Astrocyte (in vitro differentiated cells and primary cell): ENCODE results near the gene CGA. TPM values are rescaled to one million over a fixed set of nuclear protein-coding genes. Genes with fewer than 3 reads are reported as not detected.

Experiments used
- DNase-seq: peaks from one replicate; pipeline ENCODE4 v3.0.0-alpha.2; 2010; ENCODE audit warnings: low read depth
- FAIRE-seq: peaks from 2 replicates; lab custom pipeline; 2011; peaks lifted over from hg19 to GRCh38; lab: Jason Lieb, UNC
- H2AFZ ChIP-seq: 2 replicates; pipeline ENCODE4 v1.6.0; 2012; ENCODE audit warnings: low read depth, low read length, inconsistent platforms
- H3K27ac ChIP-seq: 2 replicates; pipeline ENCODE4 v1.5.1; 2011; ENCODE audit warnings: low read depth, low read length, inconsistent platforms
- H3K27me3 ChIP-seq: 2 replicates; pipeline ENCODE4 v1.6.0; 2011; ENCODE audit warnings: low read length, inconsistent platforms; ENCODE audit not compliant: insufficient read depth
- H3K36me3 ChIP-seq: 2 replicates; pipeline ENCODE4 v1.5.1; 2011; ENCODE audit warnings: low read length, inconsistent platforms; ENCODE audit not compliant: insufficient read depth
- H3K4me1 ChIP-seq: 2 replicates; pipeline ENCODE4 v1.5.1; 2011; ENCODE audit warnings: low read length, inconsistent platforms; ENCODE audit not compliant: insufficient read depth
- H3K4me2 ChIP-seq: 2 replicates; pipeline ENCODE4 v1.6.0; 2012; ENCODE audit warnings: low read length, inconsistent platforms
- H3K4me3 ChIP-seq: 2 replicates; pipeline ENCODE4 v1.5.1; 2011; ENCODE audit warnings: low read depth, mild to moderate bottlenecking, low read length, inconsistent platforms; ENCODE audit not compliant: insufficient read depth
- H3K79me2 ChIP-seq: 2 replicates; pipeline ENCODE4 v1.6.0; 2012; ENCODE audit warnings: mild to moderate bottlenecking, low read length, inconsistent platforms; ENCODE audit not compliant: insufficient read depth
- H3K9ac ChIP-seq: 2 replicates; pipeline ENCODE4 v1.6.0; 2012; ENCODE audit warnings: mild to moderate bottlenecking, low read length, inconsistent platforms
- H3K9me3 ChIP-seq: 2 replicates; pipeline ENCODE4 v1.5.1; 2012; ENCODE audit warnings: low read depth, mild to moderate bottlenecking, low read length, inconsistent platforms; ENCODE audit not compliant: insufficient read depth
- H4K20me1 ChIP-seq: 2 replicates; pipeline ENCODE4 v1.6.0; 2012; ENCODE audit warnings: low read length, inconsistent platforms; ENCODE audit not compliant: insufficient read depth
- H3K27ac Mint-ChIP-seq: one replicate; pipeline ENCODE4 v1.8.0; 2021; ENCODE audit warnings: mild to moderate bottlenecking, mixed read lengths; ENCODE audit not compliant: unreplicated experiment
- H3K27me3 Mint-ChIP-seq: one replicate; pipeline ENCODE4 v1.8.0; 2021; ENCODE audit warnings: low read depth, mixed read lengths; ENCODE audit not compliant: unreplicated experiment
- H3K36me3 Mint-ChIP-seq: one replicate; pipeline ENCODE4 v1.8.0; 2021; ENCODE audit warnings: low read depth, mixed read lengths; ENCODE audit not compliant: unreplicated experiment
- H3K4me1 Mint-ChIP-seq: one replicate; pipeline ENCODE4 v1.8.0; 2021; ENCODE audit warnings: low read depth, mixed read lengths; ENCODE audit not compliant: unreplicated experiment
- H3K4me3 Mint-ChIP-seq: one replicate; pipeline ENCODE4 v1.8.0; 2021; ENCODE audit warnings: mild to moderate bottlenecking, moderate library complexity, mixed read lengths; ENCODE audit not compliant: unreplicated experiment
- H3K9me3 Mint-ChIP-seq: one replicate; pipeline ENCODE4 v1.8.0; 2021; ENCODE audit warnings: mild to moderate bottlenecking, mixed read lengths; ENCODE audit not compliant: unreplicated experiment
- EZH2 ChIP-seq: IDR thresholded peaks from 2 replicates; pipeline ENCODE4 v1.6.1; 2012; ENCODE audit warnings: mild to moderate bottlenecking, low read length, inconsistent platforms; ENCODE audit not compliant: insufficient read depth
- total RNA-seq: library from RNA; stranded (reverse); gene quantifications from 2 replicates; pipeline ENCODE4 v1.2.1, GENCODE V29; 2021
- TF ChIP-seq, protein P1 (sequence below): IDR thresholded peaks from 2 replicates; pipeline ENCODE4 v1.5.1; 2011; ENCODE audit warnings: low read depth, mild to moderate bottlenecking, inconsistent platforms, low read length, moderate library complexity; ENCODE audit not compliant: insufficient read depth

The CGA gene
- total RNA-seq, 1 donor from 2014 or later = 2.0 TPM

DNA sequence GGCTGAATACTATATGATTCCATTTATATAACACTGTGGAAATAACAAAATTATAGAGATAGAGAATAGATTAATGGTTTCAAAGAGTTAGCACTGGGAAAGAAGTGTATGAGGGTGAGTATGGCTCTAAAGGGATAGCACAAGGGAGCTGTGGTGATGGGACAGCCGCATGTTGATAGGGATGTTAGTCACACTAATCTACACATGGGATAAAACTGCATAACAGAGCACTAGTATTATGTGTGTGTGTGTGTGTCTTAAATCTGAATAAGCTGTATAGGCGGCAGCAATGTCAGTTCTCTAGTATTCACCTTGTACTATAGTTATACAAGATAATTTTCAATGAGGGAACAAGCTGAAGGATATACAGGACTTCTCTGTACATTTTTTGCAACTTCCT lies 5.8 kb downstream of the CGA start:
- Histone ChIP-seq H3K9ac (no peak overlapping the region), H3K27me3 (no peaks in the 10 kb centered on the region), H3K79me2 (no peaks in the 10 kb centered on the region), H3K36me3 (no peaks in the 10 kb centered on the region), H2AFZ (no peak overlapping the region), H4K20me1 (no peaks in the 10 kb centered on the region), H3K4me2 (no peak overlapping the region), H3K27ac (no peak overlapping the region), H3K4me1 (peaks cover 10% of the 10 kb centered on the region), H3K9me3 (no peaks in the 10 kb centered on the region), H3K4me3 (no peak overlapping the region)
- no peak for FAIRE-seq
- no peaks in the 10 kb centered on the region for H3K36me3 Mint-ChIP-seq
- DNase-seq = no peak
- no peak overlapping the region for H3K4me3 Mint-ChIP-seq
- no peaks in the 10 kb centered on the region for H3K9me3 Mint-ChIP-seq
- TF ChIP-seq, protein P1, sequence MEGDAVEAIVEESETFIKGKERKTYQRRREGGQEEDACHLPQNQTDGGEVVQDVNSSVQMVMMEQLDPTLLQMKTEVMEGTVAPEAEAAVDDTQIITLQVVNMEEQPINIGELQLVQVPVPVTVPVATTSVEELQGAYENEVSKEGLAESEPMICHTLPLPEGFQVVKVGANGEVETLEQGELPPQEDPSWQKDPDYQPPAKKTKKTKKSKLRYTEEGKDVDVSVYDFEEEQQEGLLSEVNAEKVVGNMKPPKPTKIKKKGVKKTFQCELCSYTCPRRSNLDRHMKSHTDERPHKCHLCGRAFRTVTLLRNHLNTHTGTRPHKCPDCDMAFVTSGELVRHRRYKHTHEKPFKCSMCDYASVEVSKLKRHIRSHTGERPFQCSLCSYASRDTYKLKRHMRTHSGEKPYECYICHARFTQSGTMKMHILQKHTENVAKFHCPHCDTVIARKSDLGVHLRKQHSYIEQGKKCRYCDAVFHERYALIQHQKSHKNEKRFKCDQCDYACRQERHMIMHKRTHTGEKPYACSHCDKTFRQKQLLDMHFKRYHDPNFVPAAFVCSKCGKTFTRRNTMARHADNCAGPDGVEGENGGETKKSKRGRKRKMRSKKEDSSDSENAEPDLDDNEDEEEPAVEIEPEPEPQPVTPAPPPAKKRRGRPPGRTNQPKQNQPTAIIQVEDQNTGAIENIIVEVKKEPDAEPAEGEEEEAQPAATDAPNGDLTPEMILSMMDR = no peak
- no peak for TF ChIP-seq EZH2
- no peak overlapping the region for H3K27ac Mint-ChIP-seq
- no peaks in the 10 kb centered on the region for H3K27me3 Mint-ChIP-seq
- H3K4me1 Mint-ChIP-seq = peaks cover 13% of the 10 kb centered on the region

DNA sequence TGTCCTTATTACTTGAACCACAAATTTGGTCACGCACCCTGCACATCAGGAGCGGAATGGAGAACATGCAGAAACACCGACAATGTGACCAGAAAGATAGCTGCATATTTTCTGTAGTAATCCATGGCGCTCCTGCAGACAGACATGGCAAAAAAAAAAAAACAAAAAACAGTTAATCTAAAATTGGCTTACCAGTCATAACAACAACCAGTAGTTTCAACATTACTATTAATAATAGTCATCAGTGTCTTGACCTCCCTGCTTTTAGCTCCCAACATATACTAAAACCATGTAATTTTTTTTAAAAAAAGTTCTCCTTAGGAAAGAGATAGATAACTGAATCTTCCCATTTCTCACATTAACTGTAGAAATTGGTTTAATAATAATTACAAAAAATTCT lies 6.8 kb downstream of the CGA start:
- H3K9ac ChIP-seq = no peak overlapping the region
- no peaks in the 10 kb centered on the region for H3K79me2 ChIP-seq
- peaks cover under 1% of the 10 kb centered on the region for H3K27me3 ChIP-seq
- no peaks in the 10 kb centered on the region for H3K36me3 ChIP-seq
- H3K4me3 ChIP-seq = no peak overlapping the region
- DNase-seq (no peak), FAIRE-seq (no peak)
- Mint-ChIP-seq H3K27me3 (no peaks in the 10 kb centered on the region), H3K4me1 (peaks cover 5% of the 10 kb centered on the region), H3K9me3 (no peaks in the 10 kb centered on the region), H3K4me3 (no peak overlapping the region), H3K36me3 (no peaks in the 10 kb centered on the region), H3K27ac (no peak overlapping the region)
- H3K4me2 ChIP-seq = no peak overlapping the region
- no peak overlapping the region for H2AFZ ChIP-seq
- TF ChIP-seq, protein P1 = no peak
- TF ChIP-seq EZH2 = no peak
- H3K27ac ChIP-seq = no peak overlapping the region
- no peaks in the 10 kb centered on the region for H3K9me3 ChIP-seq
- H3K4me1 ChIP-seq = no peaks in the 10 kb centered on the region
- no peaks in the 10 kb centered on the region for H4K20me1 ChIP-seq

DNA sequence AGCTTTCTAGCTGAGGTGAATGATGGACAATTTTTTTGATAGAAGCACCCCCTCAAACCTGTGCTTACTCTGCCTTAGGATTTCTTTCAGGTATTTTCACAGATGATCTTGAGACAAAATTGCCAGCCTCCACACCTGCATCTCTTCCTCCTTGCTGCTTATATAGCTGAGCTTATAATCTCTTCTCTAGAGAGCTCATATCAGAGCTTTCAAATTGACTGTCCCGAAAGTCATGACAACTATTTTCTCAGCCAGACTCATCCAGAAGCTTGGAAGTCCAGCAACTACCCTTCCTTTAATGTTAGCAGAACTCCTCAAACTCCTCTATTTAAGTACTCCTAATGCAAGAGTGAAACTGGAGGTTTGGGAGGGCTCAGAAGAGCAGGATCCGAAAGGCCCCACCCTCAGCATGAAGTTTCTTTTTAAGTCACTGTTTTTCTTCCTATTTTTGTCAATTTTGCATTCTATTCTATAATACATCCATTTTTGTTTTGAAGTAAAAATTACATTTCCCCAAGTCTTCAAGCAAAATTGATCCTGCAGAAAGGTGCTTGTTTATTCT lies 12.7 kb downstream of the CGA start:
- Mint-ChIP-seq H3K9me3 (no peaks in the 10 kb centered on the region), H3K27me3 (peaks cover 7% of the 10 kb centered on the region), H3K4me1 (no peaks in the 10 kb centered on the region), H3K4me3 (no peak overlapping the region), H3K27ac (no peak overlapping the region), H3K36me3 (no peaks in the 10 kb centered on the region)
- H3K9me3 ChIP-seq = no peaks in the 10 kb centered on the region
- no peaks in the 10 kb centered on the region for H3K36me3 ChIP-seq
- H3K4me1 ChIP-seq = no peaks in the 10 kb centered on the region
- H3K79me2 ChIP-seq = no peaks in the 10 kb centered on the region
- FAIRE-seq (no peak), DNase-seq (no peak)
- H3K4me2 ChIP-seq = no peak overlapping the region
- H3K4me3 ChIP-seq = no peak overlapping the region
- H4K20me1 ChIP-seq = no peaks in the 10 kb centered on the region
- H3K27ac ChIP-seq = no peak overlapping the region
- H3K27me3 ChIP-seq = peaks cover 4% of the 10 kb centered on the region
- TF ChIP-seq EZH2 = no peak
- TF ChIP-seq, protein P1 = no peak
- no peak overlapping the region for H2AFZ ChIP-seq
- no peak overlapping the region for H3K9ac ChIP-seq
